Stimulated activated naive B cell treated with anti-CD40 and anti-IgM and Interleukin-4, amounts not matched to agents 10 μg/mL and 1 μg/mL and 100 μg/mL, for 72 hours (primary cell): ENCODE measurements around the gene ZNF554.
"Not testable (repeated sequence)": the region's sequence is repeated elsewhere in the genome, so short reads cannot be mapped to it uniquely, and the experiment has no call there.

Source experiments
- ATAC-seq, 2 donors: fragments of 150-1000 bp; cut with Tn5 transposase; replicated peaks; 2 replicates each; pipeline ENCODE4 v1.10.0; 2021; ENCODE audit warnings: moderate library complexity in 1 of 2
- DNase-seq: peaks from one replicate; pipeline ENCODE4 v3.0.0; 2021
- H3K27ac Mint-ChIP-seq: one replicate; pipeline ENCODE4 v1.8.0; 2022; ENCODE audit warnings: mild to moderate bottlenecking, mixed read lengths
- H3K27me3 Mint-ChIP-seq, 2 donors: one replicate each; pipeline ENCODE4 v1.8.0; 2022; ENCODE audit warnings: mixed read lengths in 2 of 2
- H3K36me3 Mint-ChIP-seq, 2 donors: one replicate each; pipeline ENCODE4 v1.8.0; 2022; ENCODE audit warnings: mixed read lengths in 2 of 2, mild to moderate bottlenecking in 1 of 2
- H3K4me1 Mint-ChIP-seq, 2 donors: one replicate each; pipeline ENCODE4 v1.8.0; 2022; ENCODE audit warnings: mixed read lengths in 2 of 2, mild to moderate bottlenecking in 1 of 2
- H3K4me3 Mint-ChIP-seq, 2 donors: one replicate each; pipeline ENCODE4 v1.8.0; 2022; ENCODE audit warnings: mild to moderate bottlenecking in 2 of 2, mixed read lengths in 2 of 2, moderate library complexity in 1 of 2
- H3K9me3 Mint-ChIP-seq, 2 donors: one replicate each; pipeline ENCODE4 v1.8.0; 2022; ENCODE audit warnings: mixed read lengths in 2 of 2, mild to moderate bottlenecking in 1 of 2

Gene ZNF554

DNA sequence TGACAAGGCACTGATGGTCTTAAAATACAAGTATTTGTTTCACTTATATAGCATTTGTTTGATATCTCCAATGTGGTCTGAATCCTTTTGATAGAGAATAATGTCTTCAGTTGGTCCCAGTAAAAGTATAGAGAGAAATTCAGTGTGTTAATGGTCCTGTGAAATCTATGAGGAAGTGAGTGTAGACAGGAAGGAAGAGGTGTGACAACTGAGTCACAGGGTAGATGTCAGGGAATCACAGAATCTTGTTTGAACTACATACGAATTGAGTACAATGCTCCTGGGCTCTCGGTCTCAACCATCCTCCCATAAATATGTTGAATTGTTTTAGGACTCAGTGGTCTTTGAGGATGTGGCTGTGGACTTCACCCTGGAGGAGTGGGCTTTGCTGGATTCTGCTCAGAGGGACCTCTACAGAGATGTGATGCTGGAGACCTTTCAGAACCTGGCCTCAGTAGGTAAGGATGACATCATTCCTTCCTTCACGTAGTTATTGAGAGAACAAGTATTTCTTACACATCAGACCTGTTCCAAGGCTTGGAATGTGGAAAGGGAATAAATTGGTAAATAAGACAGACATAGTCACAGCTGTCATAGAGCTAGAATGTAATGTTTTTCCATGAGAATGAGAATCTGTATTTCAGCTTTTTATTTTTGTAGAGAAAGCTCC lies 30.7 kb downstream of the ZNF554 start:
- Mint-ChIP-seq H3K27me3 (no peaks in the 10 kb centered on the region), H3K9me3 (peaks cover 19 to 29% of the 10 kb centered on the region in 2 donors), H3K36me3 (peaks cover 47 to 69% of the 10 kb centered on the region in 2 donors), H3K27ac (no peak overlapping the region), H3K4me3 (no peak overlapping the region), H3K4me1 (peaks cover 6 to 14% of the 10 kb centered on the region in 2 donors)
- no peak for DNase-seq
- no peak for ATAC-seq

DNA sequence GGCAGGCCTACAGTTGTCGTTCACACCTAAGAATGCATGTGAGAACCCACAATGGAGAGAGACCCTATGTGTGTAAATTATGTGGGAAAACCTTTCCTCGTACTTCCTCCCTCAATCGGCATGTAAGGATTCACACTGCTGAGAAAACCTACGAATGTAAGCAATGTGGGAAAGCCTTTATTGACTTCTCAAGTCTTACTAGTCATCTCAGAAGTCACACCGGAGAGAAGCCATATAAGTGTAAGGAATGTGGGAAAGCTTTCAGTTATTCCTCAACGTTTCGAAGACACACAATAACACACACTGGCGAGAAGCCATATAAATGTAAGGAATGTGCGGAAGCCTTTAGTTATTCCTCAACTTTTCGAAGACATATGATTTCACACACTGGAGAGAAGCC lies 32.9 kb downstream of the ZNF554 start:
- ATAC-seq, result no peak

GRCh38 chr19:2853015-2853606 lies 33.4 kb downstream of the ZNF554 start:
- ATAC-seq (no peak), DNase-seq (no peak)
- peaks cover 6 to 17% of the 10 kb centered on the region in 2 donors for H3K4me1 Mint-ChIP-seq
- H3K36me3 Mint-ChIP-seq, result peaks cover 59 to 66% of the 10 kb centered on the region in 2 donors
- no peaks in the 10 kb centered on the region for H3K27me3 Mint-ChIP-seq
- peaks cover 19 to 32% of the 10 kb centered on the region in 2 donors for H3K9me3 Mint-ChIP-seq
- no peak overlapping the region for H3K27ac Mint-ChIP-seq
- no peak overlapping the region for H3K4me3 Mint-ChIP-seq

More for the DNA sequence above, 32.9 kb downstream of the ZNF554 start:
- peaks cover 59 to 68% of the 10 kb centered on the region in 2 donors for H3K36me3 Mint-ChIP-seq
- no peak overlapping the region for H3K27ac Mint-ChIP-seq
- peaks cover 19 to 32% of the 10 kb centered on the region in 2 donors for H3K9me3 Mint-ChIP-seq
- no peak overlapping the region for H3K4me3 Mint-ChIP-seq
- H3K4me1 Mint-ChIP-seq, result peaks cover 6 to 17% of the 10 kb centered on the region in 2 donors
- H3K27me3 Mint-ChIP-seq, result no peaks in the 10 kb centered on the region
- DNase-seq, result no peak

DNA sequence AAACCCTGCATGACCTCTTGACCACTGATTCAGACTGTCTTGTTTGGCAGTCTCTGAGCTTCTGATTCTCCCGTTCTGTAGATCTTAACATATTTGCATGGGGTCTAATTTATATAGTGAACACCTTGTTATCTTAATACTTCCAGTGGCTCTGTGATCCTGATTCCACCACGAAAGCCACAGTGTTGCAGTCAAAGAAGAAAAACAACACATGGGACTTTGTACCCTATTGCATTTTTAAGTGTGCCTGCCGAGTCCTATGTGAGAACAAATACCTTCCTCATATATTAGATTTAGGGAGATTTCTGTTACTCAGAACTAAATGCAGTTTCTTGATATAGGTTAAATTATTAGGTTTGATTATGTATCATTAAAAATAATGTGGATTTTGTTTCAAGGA lies 35.2 kb downstream of the ZNF554 start:
- Mint-ChIP-seq H3K9me3 (peaks cover 23 to 38% of the 10 kb centered on the region in 2 donors), H3K4me3 (no peak overlapping the region)
- ATAC-seq, result no peak

DNA sequence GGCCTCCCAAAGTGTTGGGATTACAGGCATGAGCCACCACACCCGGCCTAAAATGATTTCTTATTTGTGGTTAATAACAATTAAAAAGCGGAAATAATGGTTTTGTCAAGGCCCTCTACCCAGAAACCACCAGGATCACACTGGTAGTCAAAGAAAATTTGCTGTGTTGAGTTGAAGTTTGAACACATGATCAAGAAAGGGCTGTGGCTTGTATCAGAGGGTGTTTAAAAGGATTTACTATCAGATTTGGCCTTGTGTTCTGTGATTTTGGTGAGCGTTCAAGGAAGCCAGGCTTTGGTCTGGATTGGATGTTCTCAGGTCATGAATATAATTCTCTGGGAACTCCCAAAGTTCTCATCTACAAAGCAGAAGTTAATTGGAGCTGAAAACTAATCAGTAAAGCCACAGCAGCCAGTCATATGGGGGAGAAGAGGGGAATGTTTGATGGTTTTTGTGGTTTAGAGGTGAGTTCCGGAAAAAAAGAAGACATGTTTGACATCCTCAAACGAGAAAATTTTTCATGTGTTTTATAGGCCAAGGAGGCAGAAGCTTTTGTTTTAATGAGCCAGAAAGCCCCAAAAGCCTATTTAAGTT lies 36.9 kb downstream of the ZNF554 start:
- H3K9me3 Mint-ChIP-seq, result peaks cover 17 to 29% of the 10 kb centered on the region in 2 donors
- H3K27me3 Mint-ChIP-seq, result no peaks in the 10 kb centered on the region
- peaks cover 0 to 9% of the 10 kb centered on the region in 2 donors for H3K4me1 Mint-ChIP-seq
- H3K27ac Mint-ChIP-seq, result no peak overlapping the region
- H3K4me3 Mint-ChIP-seq, result no peak overlapping the region
- DNase-seq (no peak), ATAC-seq (peak in 1 of 2 donors; percentile 65)
- H3K36me3 Mint-ChIP-seq, result peaks cover 50 to 59% of the 10 kb centered on the region in 2 donors

More for the DNA sequence above, 35.2 kb downstream of the ZNF554 start:
- Mint-ChIP-seq H3K4me1 (peaks cover 6 to 16% of the 10 kb centered on the region in 2 donors), H3K36me3 (peaks cover 63 to 75% of the 10 kb centered on the region in 2 donors), H3K27me3 (no peaks in the 10 kb centered on the region), H3K27ac (no peak overlapping the region)
- DNase-seq, result no peak

DNA sequence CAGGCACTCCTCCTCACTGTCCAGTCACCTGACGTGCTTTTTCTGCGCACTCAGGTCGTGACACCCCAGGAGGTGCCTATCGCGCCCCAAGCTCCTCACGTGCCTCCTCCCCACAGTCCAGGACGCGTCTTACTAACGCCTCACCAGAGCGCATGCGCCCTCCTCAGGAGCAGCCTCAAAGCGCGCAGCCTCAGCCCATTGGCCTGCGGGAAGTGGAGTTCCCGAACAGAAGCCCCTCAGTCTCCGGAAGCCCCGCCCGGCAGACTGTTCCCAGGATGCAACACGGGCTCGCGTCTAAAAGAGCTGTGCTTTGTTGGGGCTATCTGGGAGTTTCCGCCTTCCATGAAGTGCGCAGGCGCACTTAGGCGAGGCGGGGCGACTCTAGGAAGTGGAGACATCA lies 39.2 kb downstream of the ZNF554 start:
- no peaks in the 10 kb centered on the region for H3K27me3 Mint-ChIP-seq
- peaks cover 27 to 36% of the 10 kb centered on the region in 2 donors for H3K36me3 Mint-ChIP-seq
- H3K27ac Mint-ChIP-seq, result no peak overlapping the region
- H3K9me3 Mint-ChIP-seq, result peaks cover 11 to 15% of the 10 kb centered on the region in 2 donors
- ATAC-seq, result no peak
- no peak overlapping the region for H3K4me3 Mint-ChIP-seq
- H3K4me1 Mint-ChIP-seq, result peaks cover 4 to 14% of the 10 kb centered on the region in 2 donors
- DNase-seq, result no peak

GRCh38 chr19:2863816-2864215 lies 44.1 kb downstream of the ZNF554 start:
- ATAC-seq, result no peak
- no peak overlapping the region for H3K27ac Mint-ChIP-seq

GRCh38 chr19:2865334-2866100 lies 45.8 kb downstream of the ZNF554 start:
- peaks cover 5 to 6% of the 10 kb centered on the region in 2 donors for H3K27me3 Mint-ChIP-seq

More at GRCh38 chr19:2863816-2864215, 44.1 kb downstream of the ZNF554 start:
- H3K9me3 Mint-ChIP-seq, result peaks cover 4 to 6% of the 10 kb centered on the region in 2 donors
- H3K4me1 Mint-ChIP-seq, result peaks cover 8 to 13% of the 10 kb centered on the region in 2 donors
- peaks cover 5 to 6% of the 10 kb centered on the region in 2 donors for H3K27me3 Mint-ChIP-seq
- no peak overlapping the region for H3K4me3 Mint-ChIP-seq
- H3K36me3 Mint-ChIP-seq, result peaks cover 5 to 9% of the 10 kb centered on the region in 2 donors
- no peak for DNase-seq

GRCh38 chr19:2866495-2867024 lies 46.9 kb downstream of the ZNF554 start:
- Mint-ChIP-seq H3K36me3 (peaks cover 3 to 6% of the 10 kb centered on the region in 2 donors), H3K27me3 (peaks cover 5 to 6% of the 10 kb centered on the region in 2 donors)

More at GRCh38 chr19:2865334-2866100, 45.8 kb downstream of the ZNF554 start:
- Mint-ChIP-seq H3K4me1 (peaks cover 8 to 13% of the 10 kb centered on the region in 2 donors), H3K27ac (no peak overlapping the region), H3K36me3 (peaks cover 3 to 5% of the 10 kb centered on the region in 2 donors), H3K9me3 (peaks cover 3 to 4% of the 10 kb centered on the region in 2 donors), H3K4me3 (no peak overlapping the region)
- ATAC-seq (no peak), DNase-seq (no peak)

DNA sequence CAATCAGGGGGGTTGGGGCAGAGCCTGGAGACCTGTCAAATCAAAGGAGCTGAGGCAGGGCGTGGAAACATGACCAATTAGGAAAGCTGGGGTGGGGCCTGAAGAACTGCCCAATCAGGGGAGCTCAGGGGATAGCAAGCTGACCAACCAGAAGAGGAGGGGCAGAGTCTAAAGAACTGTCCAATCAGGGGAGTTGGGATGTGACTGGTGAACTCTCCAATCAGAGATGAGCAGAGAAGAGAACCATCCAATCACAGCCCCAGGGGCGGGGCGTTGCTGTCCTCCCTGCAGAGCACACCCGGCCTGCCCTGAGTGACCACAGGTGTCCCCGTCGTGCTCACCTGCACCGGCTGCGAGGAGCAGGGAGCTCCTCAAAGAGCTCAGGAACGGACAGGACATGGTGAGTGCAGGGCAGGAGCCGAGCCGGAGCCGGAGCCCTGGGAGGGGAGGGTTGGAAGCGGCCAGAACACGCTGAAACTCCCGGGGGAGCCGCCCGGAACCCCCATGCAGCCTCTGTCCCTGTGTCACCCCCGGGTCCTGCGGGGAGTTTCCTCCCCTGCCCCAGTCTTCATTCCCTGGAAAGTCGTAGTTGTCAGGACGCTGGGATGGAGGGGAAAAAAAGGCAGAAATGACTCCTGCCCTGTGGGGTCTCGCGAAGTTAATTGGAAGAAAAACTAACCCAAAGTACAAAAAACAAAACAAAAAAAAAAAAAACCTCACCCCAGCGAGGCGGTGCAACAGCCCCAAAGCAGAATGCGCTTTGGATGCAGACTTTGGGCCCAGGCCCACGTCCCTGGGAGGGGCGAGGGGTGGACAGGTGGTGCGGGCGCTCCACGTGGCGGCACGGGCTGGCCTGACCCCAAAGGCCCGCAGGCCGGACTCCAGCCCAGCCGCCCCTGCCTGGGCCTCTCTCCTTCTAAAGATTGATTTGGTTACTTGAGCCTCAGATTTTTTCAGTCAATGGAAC lies 47.6 kb downstream of the ZNF554 start, which contains the start of gene ZNF556:
ZNF556 (plus strand) TSS at position 311 of the 967 bp plus-strand sequence; CDS start at position 398, 87 bp downstream.
- H3K4me3 Mint-ChIP-seq, result no peak within 1 kb of the TSS
- peak within 1 kb of the TSS; percentile 20 for H3K27ac Mint-ChIP-seq
- peaks cover 15 to 18% of the 10 kb centered on the region in 2 donors for H3K4me1 Mint-ChIP-seq
- H3K9me3 Mint-ChIP-seq, result peaks cover 7 to 9% of the 10 kb centered on the region in 2 donors
- H3K36me3 Mint-ChIP-seq, result peaks cover 3 to 6% of the 10 kb centered on the region in 2 donors
- ATAC-seq (peak; percentile 33 to 36), DNase-seq (no peak)
- peaks cover 5 to 6% of the 10 kb centered on the region in 2 donors for H3K27me3 Mint-ChIP-seq

More at GRCh38 chr19:2866495-2867024, 46.9 kb downstream of the ZNF554 start:
- ATAC-seq (no peak), DNase-seq (no peak)
- no peak overlapping the region for H3K4me3 Mint-ChIP-seq
- H3K9me3 Mint-ChIP-seq, result peaks cover 5 to 6% of the 10 kb centered on the region in 2 donors
- no peak overlapping the region for H3K27ac Mint-ChIP-seq
- peaks cover 10 to 15% of the 10 kb centered on the region in 2 donors for H3K4me1 Mint-ChIP-seq

DNA sequence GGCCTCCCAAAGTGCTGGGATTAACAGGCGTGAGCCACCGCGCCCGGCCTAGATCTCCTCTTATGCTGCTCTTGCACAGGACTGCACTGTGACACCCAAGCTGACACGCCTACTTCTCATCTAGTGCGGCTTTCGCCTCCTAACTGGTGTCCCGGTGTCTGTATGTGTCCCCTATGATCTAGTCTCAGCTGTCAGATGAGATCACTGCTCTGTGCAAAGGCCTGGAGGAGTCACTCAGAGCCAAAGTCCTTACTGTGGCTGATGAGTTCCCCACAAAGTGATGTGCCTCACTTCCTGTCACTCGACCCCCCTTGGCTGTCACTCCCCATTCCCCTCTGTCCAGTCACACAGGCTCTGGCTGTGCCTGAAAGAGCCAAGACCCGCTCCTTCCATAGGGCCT lies 50.0 kb downstream of the ZNF554 start:
- Mint-ChIP-seq H3K27me3 (peaks cover 5 to 6% of the 10 kb centered on the region in 2 donors), H3K9me3 (peaks cover 7 to 9% of the 10 kb centered on the region in 2 donors), H3K36me3 (peaks cover 3 to 6% of the 10 kb centered on the region in 2 donors), H3K4me1 (peaks cover 10 to 13% of the 10 kb centered on the region in 2 donors), H3K4me3 (no peak overlapping the region), H3K27ac (no peak overlapping the region)
- ATAC-seq (no peak), DNase-seq (no peak)

DNA sequence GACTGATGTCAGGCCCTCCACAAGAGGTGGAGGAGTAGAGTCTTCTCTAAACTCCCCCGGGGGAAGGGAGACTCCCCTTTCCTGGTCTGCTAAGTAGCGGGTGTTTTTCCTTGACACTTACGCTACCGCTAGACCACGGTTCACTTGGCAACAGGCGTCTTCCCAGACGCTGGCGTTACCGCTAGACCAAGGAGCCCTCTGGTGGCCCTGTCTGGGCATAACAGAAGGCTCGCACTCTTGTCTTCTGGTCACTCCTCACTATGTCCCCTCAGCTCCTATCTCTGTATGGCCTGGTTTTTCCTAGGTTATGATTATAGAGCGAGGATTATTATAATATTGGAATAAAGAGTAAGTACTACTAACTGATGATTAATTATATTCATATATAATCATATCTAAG lies 52.5 kb downstream of the ZNF554 start:
- not testable (repeated sequence) for DNase-seq, H3K27ac Mint-ChIP-seq, H3K4me1 Mint-ChIP-seq

More for the DNA sequence above, 52.5 kb downstream of the ZNF554 start:
- ATAC-seq, H3K9me3 Mint-ChIP-seq, H3K36me3 Mint-ChIP-seq, H3K4me3 Mint-ChIP-seq, H3K27me3 Mint-ChIP-seq: not testable (repeated sequence)
